Natural killer cell (primary cell): ENCODE data around the gene ARID1B. TPM values are rescaled to one million over a fixed set of nuclear protein-coding genes. Genes with fewer than 3 reads are reported as not detected.

Experiments
- ATAC-seq, 3 donors: fragments of 150-1000 bp in 2 of 3; fragments of 200-7000 bp in 1 of 3; cut with Tn5 transposase; 1 replicate in 1 of 3; 2 replicates in 2 of 3; pipeline ENCODE4 v1.10.0; 2021; ENCODE audit warnings: mild to moderate bottlenecking in 2 of 3, moderate library complexity in 2 of 3
- DNase-seq, 2 donors: peaks; one replicate each; pipeline versions ENCODE4 v3.0.0 to v3.0.0-alpha.2; 2013 to 2021; ENCODE audit warnings: mixed read lengths in 1 of 2
- H3K27ac ChIP-seq: one replicate; pipeline ENCODE4 v1.5.1; 2013; ENCODE audit warnings: mild to moderate bottlenecking, low read length
- H3K27me3 ChIP-seq: one replicate; pipeline ENCODE4 v1.6.1; 2013; ENCODE audit warnings: low read length; ENCODE audit not compliant: control insufficient read depth, insufficient read depth
- H3K36me3 ChIP-seq: one replicate; pipeline ENCODE4 v1.6.1; 2013; ENCODE audit warnings: low read length; ENCODE audit not compliant: control insufficient read depth, insufficient read depth
- H3K4me1 ChIP-seq: one replicate; pipeline ENCODE4 v1.6.1; 2013; ENCODE audit warnings: low read length; ENCODE audit not compliant: control insufficient read depth, insufficient read depth
- H3K4me3 ChIP-seq: one replicate; pipeline ENCODE4 v1.5.1; 2013; ENCODE audit warnings: low read length
- H3K9me3 ChIP-seq: one replicate; pipeline ENCODE4 v1.6.1; 2013; ENCODE audit warnings: low read length; ENCODE audit not compliant: control insufficient read depth, insufficient read depth
- H3K27ac Mint-ChIP-seq, 2 donors: one replicate each; pipeline ENCODE4 v1.8.0; 2022; ENCODE audit warnings: mild to moderate bottlenecking in 2 of 2, mixed read lengths in 2 of 2, moderate library complexity in 1 of 2
- H3K27me3 Mint-ChIP-seq, 2 donors: one replicate each; pipeline ENCODE4 v1.8.0; 2022; ENCODE audit warnings: low read depth in 2 of 2, mixed read lengths in 2 of 2
- H3K36me3 Mint-ChIP-seq: one replicate; pipeline ENCODE4 v1.8.0; 2022; ENCODE audit warnings: mixed read lengths
- H3K4me1 Mint-ChIP-seq, 2 donors: one replicate each; pipeline ENCODE4 v1.8.0; 2022; ENCODE audit warnings: mixed read lengths in 2 of 2
- H3K4me3 Mint-ChIP-seq: one replicate; pipeline ENCODE4 v1.8.0; 2022; ENCODE audit warnings: mild to moderate bottlenecking, moderate library complexity, mixed read lengths
- H3K9me3 Mint-ChIP-seq, 2 donors: one replicate each; pipeline ENCODE4 v1.8.0; 2022; ENCODE audit warnings: mixed read lengths in 2 of 2
- CTCF ChIP-seq: fragments of 200-600 bp; IDR thresholded peaks from one replicate; pipeline ENCODE4 v1.8.0; 2022; ENCODE audit warnings: antibody characterized with exemption
- WGBS: methylation state at CpG from one replicate; pipeline ENCODE4 v1.1.7; 2013; ENCODE audit warnings: missing lambda C conversion rate; ENCODE audit not compliant: insufficient coverage; 5-methylcytosine and 5-hydroxymethylcytosine counted together
- intact Hi-C: fragments of 100-400 bp; cut with micrococcal nuclease; formaldehyde crosslinking; loops from one replicate; pipeline ENCODE4 v1.14.2; 2022
- total RNA-seq, 4 donors: library from RNA; stranded (reverse); fragments of 120-200 nt in 1 of 4; gene quantifications; one replicate each; pipeline versions ENCODE4 v1.2.3 to v1.2.4, GENCODE V29; 2013 to 2022

Gene ARID1B
- total RNA-seq, 3 donors from 2014 or later (not counting 1 experiment from before 2014, with no cell fraction given) = 180 to 201 (median 189) TPM

- Histone ChIP-seq H3K27me3 (no peaks in the 10 kb centered on the region), H3K27ac (peak overlapping the region; percentile 97), H3K36me3 (no peaks in the 10 kb centered on the region), H3K4me1 (peaks cover 6% of the 10 kb centered on the region), H3K4me3 (no peak overlapping the region), H3K9me3 (no peaks in the 10 kb centered on the region)
- H3K9me3 Mint-ChIP-seq = no peaks in the 10 kb centered on the region
- DNase-seq = peak in 1 of 2 donors; percentile 46
- H3K4me3 Mint-ChIP-seq = peak overlapping the region; percentile 95
- no peak for TF ChIP-seq CTCF
- WGBS = 61% methylated on average over 7 of the region's 7 CpGs
- H3K27me3 Mint-ChIP-seq = no peaks in the 10 kb centered on the region
- no peaks in the 10 kb centered on the region for H3K36me3 Mint-ChIP-seq
- H3K27ac Mint-ChIP-seq = peak overlapping the region; percentile 96
- no peak for ATAC-seq
- intact Hi-C loops = loop anchor here (2.0 to 10.0 kb wide), 7 partner anchors 38 to 455 kb away; no protein-coding TSS in a partner anchor
- peaks cover 46 to 55% of the 10 kb centered on the region in 2 donors for H3K4me1 Mint-ChIP-seq
Measured at GRCh38 chr6:157019733-157020132, 242.6 kb downstream of the ARID1B start.

- peak overlapping the region; percentile 97 for H3K27ac ChIP-seq
- no peak for TF ChIP-seq CTCF
- peaks cover 43 to 49% of the 10 kb centered on the region in 2 donors for H3K4me1 Mint-ChIP-seq
- H3K36me3 ChIP-seq = no peaks in the 10 kb centered on the region
- peak overlapping the region; percentile 84 for H3K4me3 ChIP-seq
- H3K9me3 ChIP-seq = no peaks in the 10 kb centered on the region
- no peaks in the 10 kb centered on the region for H3K9me3 Mint-ChIP-seq
- peak in 1 of 2 donors; percentile 40 for DNase-seq
- peak overlapping the region; percentile 95 for H3K4me3 Mint-ChIP-seq
- H3K27me3 ChIP-seq = no peaks in the 10 kb centered on the region
- H3K27ac Mint-ChIP-seq = peak overlapping the region; percentile 96
- ATAC-seq = no peak
- no peaks in the 10 kb centered on the region for H3K27me3 Mint-ChIP-seq
- 7% methylated on average over 2 of the region's 4 CpGs for WGBS
- intact Hi-C loops = loop anchor here (2.0 to 5.0 kb wide), 6 partner anchors 37 to 334 kb away; no protein-coding TSS in a partner anchor
- no peaks in the 10 kb centered on the region for H3K36me3 Mint-ChIP-seq
- H3K4me1 ChIP-seq = peaks cover 6% of the 10 kb centered on the region
Measured at GRCh38 chr6:157020398-157020797, 243.2 kb downstream of the ARID1B start.

- Histone ChIP-seq H3K36me3 (no peaks in the 10 kb centered on the region), H3K27ac (peak overlapping the region; percentile 97), H3K4me3 (peak overlapping the region; percentile 84), H3K9me3 (no peaks in the 10 kb centered on the region), H3K27me3 (no peaks in the 10 kb centered on the region), H3K4me1 (peaks cover 6% of the 10 kb centered on the region)
- ATAC-seq (peak; percentile 43 to 54 (median 48)), DNase-seq (peak in 1 of 2 donors; percentile 79)
- no peaks in the 10 kb centered on the region for H3K9me3 Mint-ChIP-seq
- peak overlapping the region; percentile 95 for H3K4me3 Mint-ChIP-seq
- peaks cover 41 to 43% of the 10 kb centered on the region in 2 donors for H3K4me1 Mint-ChIP-seq
- peak overlapping the region; percentile 96 for H3K27ac Mint-ChIP-seq
- intact Hi-C loops = loop anchor here (2.0 to 5.0 kb wide), 6 partner anchors 36 to 334 kb away; no protein-coding TSS in a partner anchor
- no peaks in the 10 kb centered on the region for H3K27me3 Mint-ChIP-seq
- TF ChIP-seq CTCF = no peak
- WGBS = 0% methylated on average over 39 of the region's 40 CpGs
- no peaks in the 10 kb centered on the region for H3K36me3 Mint-ChIP-seq
Measured at GRCh38 chr6:157020881-157021343, 243.7 kb downstream of the ARID1B start.
